H1 (cell line): Measurements from ENCODE around the gene AQP6. TPM values are rescaled to one million over a fixed set of nuclear protein-coding genes. Genes with fewer than 3 reads are reported as not detected.

Experiments used
- KDM5A ChIP-seq: fragments of 200-600 bp; IDR thresholded peaks from 2 replicates; pipeline ENCODE4 v1.7.1; 2012; ENCODE audit warnings: mild to moderate bottlenecking, low read length, inconsistent platforms, mixed read lengths
- POU5F1 ChIP-seq: IDR thresholded peaks from 2 replicates; pipeline ENCODE4 v1.6.1; 2011; ENCODE audit warnings: low read depth, mild to moderate bottlenecking, low read length, moderate library complexity
- TEAD4 ChIP-seq: IDR thresholded peaks from 2 replicates; pipeline ENCODE4 v1.6.1; 2012; ENCODE audit warnings: low read depth, low read length, inconsistent platforms, mixed read lengths
- polyA plus RNA-seq, 7 experiments: library from polyadenylated mRNA; depleted of rRNA in 3 of 7; stranded (reverse) in 5 of 7; unstranded in 2 of 7; fragments of >200 nt in 5 of 7; fragments of 200-250 nt in 2 of 7; gene quantifications; 1 replicate in 5 of 7; 2 replicates in 1 of 7; 4 replicates in 1 of 7; pipeline versions ENCODE4 v1.2.1 to v1.2.3, GENCODE V29; 2011 to 2013; ENCODE audit warnings: missing spikeins in 2 of 7, mixed read lengths in 2 of 7
- total RNA-seq: library from RNA; stranded (reverse); fragmentation: NEBNext Ultra II Directional; extraction: Animal tissue kit (Norgen Biotek cat#: 25700); gene quantifications from 2 replicates; pipeline ENCODE4 v1.2.1, GENCODE V29; 2021

Gene AQP6
- total and polyA plus RNA-seq, 2 of the 8 experiments (the other 6 are each of a cell fraction or from before 2014, with no cell fraction given): 0.03 to 0.17 TPM

DNA sequence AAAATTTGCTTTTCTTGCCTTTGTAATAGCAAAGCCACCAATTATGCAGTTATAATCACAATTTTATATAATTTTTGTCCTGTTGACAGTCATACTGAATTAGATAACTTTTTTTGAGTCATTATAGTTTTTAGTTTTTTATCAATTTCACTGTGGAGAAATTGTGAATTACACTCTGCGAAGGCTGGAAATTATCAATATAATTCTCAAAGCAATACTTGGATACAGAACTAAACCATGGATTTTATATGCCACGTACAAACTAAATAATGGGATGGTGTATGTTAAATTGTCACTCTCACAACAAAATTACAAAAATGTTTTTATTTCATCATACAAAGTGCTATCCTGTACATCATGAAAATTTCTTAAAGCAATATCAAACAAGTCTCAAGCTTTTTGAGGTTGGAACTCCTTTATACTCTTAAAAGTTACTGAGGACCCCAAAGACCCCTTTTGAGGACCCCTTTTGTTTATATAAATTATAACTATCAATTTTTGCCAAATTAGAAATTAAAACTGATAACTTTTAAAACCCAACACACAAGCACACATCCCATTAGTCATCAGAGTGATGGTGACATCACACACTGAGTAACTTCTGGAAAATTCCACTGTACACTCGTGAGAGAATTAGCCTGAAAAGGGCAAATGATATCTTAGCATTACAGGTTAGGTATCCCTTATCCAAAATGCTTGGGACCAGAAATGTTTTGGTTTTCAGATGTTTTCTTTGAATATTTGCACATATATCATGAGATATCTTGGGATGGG is 42.0 kb upstream of the AQP6 start (continued):
- TF ChIP-seq POU5F1: no peak
- no peak for TF ChIP-seq TEAD4
- no peak for TF ChIP-seq KDM5A
